Osteoblast (primary cell): Measurements from ENCODE around the gene ATXN7L1. TPM values are rescaled to one million over a fixed set of nuclear protein-coding genes. Genes with fewer than 3 reads are reported as not detected.

Experiments
- DNase-seq: peaks from one replicate; pipeline ENCODE4 v3.0.0; 2011; ENCODE audit warnings: low spot score, mixed read lengths; ENCODE audit not compliant: insufficient read length; ENCODE audit errors: missing footprints
- H2AFZ ChIP-seq: 2 replicates; pipeline ENCODE4 v1.6.0; 2011; ENCODE audit warnings: mild to moderate bottlenecking, low read length
- H3K27ac ChIP-seq: 2 replicates; pipeline ENCODE4 v1.5.1; 2011; ENCODE audit warnings: mild to moderate bottlenecking, low read depth, low read length, moderate library complexity
- H3K27me3 ChIP-seq: 2 replicates; pipeline ENCODE4 v1.6.0; 2012; ENCODE audit warnings: mild to moderate bottlenecking, control low read depth, inconsistent platforms, low read length, moderate library complexity; ENCODE audit not compliant: insufficient read depth
- H3K36me3 ChIP-seq: 2 replicates; pipeline ENCODE4 v1.5.1; 2011; ENCODE audit warnings: mild to moderate bottlenecking, low read length, control low read depth, moderate library complexity; ENCODE audit not compliant: insufficient read depth
- H3K4me1 ChIP-seq: 2 replicates; pipeline ENCODE4 v1.5.1; 2011; ENCODE audit warnings: mild to moderate bottlenecking, low read length, control low read depth, moderate library complexity; ENCODE audit not compliant: insufficient read depth
- H3K4me2 ChIP-seq: 2 replicates; pipeline ENCODE4 v1.6.0; 2011; ENCODE audit warnings: mild to moderate bottlenecking, low read length; ENCODE audit not compliant: insufficient read depth
- H3K4me3 ChIP-seq: fragments of 200-600 bp; sonication (generic); 3 replicates; pipeline ENCODE4 v1.5.1; 2012; ENCODE audit warnings: mild to moderate bottlenecking, low read length, inconsistent platforms; ENCODE audit not compliant: insufficient read depth
- H3K79me2 ChIP-seq: 2 replicates; pipeline ENCODE4 v1.6.0; 2012; ENCODE audit warnings: mild to moderate bottlenecking, low read length, control low read depth, inconsistent platforms; ENCODE audit not compliant: insufficient read depth
- H3K9me3 ChIP-seq: 2 replicates; pipeline ENCODE4 v1.5.1; 2011; ENCODE audit warnings: low read depth, low read length, control low read depth
- H4K20me1 ChIP-seq: 2 replicates; pipeline ENCODE4 v1.6.0; 2012; ENCODE audit warnings: mild to moderate bottlenecking, low read length, control low read depth; ENCODE audit not compliant: insufficient read depth
- total RNA-seq: library from RNA; depleted of rRNA; stranded (reverse); fragments of >200 nt; gene quantifications from 2 replicates; pipeline ENCODE4 v1.2.3, GENCODE V29; 2012
- TF ChIP-seq, protein P1 (sequence below): IDR thresholded peaks from 2 replicates; pipeline ENCODE4 v1.5.1; 2011; ENCODE audit warnings: mild to moderate bottlenecking, low read depth, low read length, moderate library complexity; ENCODE audit errors: extremely low read depth

The ATXN7L1 gene
- total RNA-seq, 1 donor, result 9.0 TPM

DNA sequence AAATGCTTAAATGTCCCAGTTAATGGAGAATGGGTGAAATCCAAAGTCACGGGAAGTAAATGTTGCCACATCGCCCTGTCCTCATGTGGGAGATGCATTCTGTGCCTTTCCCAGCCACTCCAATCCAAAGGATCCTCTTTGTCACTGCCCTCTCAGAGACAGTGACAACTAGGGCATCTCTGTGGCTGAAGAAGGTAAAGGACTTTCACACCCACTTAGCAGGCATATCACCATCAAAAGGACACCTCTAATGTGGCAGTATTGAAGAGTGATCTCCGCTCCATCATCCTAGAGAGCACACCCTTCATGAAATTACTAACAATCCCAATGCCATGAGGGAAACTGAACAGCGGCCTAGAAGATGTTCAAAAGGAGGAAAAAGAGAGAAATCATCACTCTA, 13.6 kb downstream of the ATXN7L1 start:
- Histone ChIP-seq H3K36me3 (no peaks in the 10 kb centered on the region), H3K4me2 (no peak overlapping the region), H3K4me1 (no peaks in the 10 kb centered on the region), H2AFZ (no peak overlapping the region), H3K27me3 (no peaks in the 10 kb centered on the region), H4K20me1 (peaks cover 15% of the 10 kb centered on the region), H3K4me3 (no peak overlapping the region), H3K9me3 (no peaks in the 10 kb centered on the region), H3K27ac (no peak overlapping the region), H3K79me2 (no peaks in the 10 kb centered on the region)
- no peak for DNase-seq
- TF ChIP-seq, protein P1, sequence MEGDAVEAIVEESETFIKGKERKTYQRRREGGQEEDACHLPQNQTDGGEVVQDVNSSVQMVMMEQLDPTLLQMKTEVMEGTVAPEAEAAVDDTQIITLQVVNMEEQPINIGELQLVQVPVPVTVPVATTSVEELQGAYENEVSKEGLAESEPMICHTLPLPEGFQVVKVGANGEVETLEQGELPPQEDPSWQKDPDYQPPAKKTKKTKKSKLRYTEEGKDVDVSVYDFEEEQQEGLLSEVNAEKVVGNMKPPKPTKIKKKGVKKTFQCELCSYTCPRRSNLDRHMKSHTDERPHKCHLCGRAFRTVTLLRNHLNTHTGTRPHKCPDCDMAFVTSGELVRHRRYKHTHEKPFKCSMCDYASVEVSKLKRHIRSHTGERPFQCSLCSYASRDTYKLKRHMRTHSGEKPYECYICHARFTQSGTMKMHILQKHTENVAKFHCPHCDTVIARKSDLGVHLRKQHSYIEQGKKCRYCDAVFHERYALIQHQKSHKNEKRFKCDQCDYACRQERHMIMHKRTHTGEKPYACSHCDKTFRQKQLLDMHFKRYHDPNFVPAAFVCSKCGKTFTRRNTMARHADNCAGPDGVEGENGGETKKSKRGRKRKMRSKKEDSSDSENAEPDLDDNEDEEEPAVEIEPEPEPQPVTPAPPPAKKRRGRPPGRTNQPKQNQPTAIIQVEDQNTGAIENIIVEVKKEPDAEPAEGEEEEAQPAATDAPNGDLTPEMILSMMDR, result no peak

DNA sequence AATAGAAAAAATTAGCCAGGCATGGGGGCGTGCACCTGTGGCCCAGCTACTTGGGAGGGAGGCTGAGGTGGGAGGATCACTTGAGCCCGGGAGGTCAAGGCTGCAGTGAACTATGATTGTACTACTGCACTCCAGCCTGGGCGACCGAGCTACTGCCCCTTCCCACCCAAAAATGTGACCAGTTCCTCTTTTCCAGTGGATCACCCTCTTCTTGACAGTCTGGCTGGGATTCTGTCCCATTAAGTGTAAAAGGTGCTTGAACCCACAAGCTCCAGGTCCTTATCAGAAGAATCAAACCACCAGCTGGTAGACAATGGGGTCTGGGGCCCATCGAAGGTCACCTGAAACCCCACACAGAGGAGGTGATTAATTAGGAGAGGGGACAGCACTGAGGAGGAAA, 14.1 kb downstream of the ATXN7L1 start:
- Histone ChIP-seq H4K20me1 (peaks cover 15% of the 10 kb centered on the region), H2AFZ (no peak overlapping the region), H3K9me3 (no peaks in the 10 kb centered on the region), H3K27me3 (no peaks in the 10 kb centered on the region), H3K4me2 (no peak overlapping the region), H3K36me3 (no peaks in the 10 kb centered on the region), H3K79me2 (no peaks in the 10 kb centered on the region), H3K4me3 (no peak overlapping the region), H3K27ac (no peak overlapping the region), H3K4me1 (no peaks in the 10 kb centered on the region)
- TF ChIP-seq, protein P1, result no peak
- DNase-seq, result no peak

DNA sequence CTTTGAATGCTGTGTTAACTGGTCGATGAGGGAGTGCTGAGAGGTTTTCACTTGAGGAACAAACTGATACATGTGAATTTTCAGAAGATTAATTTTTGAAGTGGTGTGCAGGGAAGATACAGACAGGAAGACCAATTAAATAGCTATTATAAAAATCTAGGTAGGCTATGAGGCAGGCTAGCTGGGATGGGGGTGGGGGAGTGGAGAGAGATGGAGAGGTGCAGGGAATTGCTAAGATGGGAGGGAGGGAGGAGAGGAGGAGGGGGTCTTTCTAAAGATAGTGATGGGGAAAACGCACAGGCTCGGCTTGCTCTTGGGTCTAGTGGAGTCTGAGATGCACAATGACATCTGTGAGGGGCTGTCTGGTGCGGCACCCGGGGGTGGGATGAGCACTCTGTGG, 15.2 kb downstream of the ATXN7L1 start:
- no peak overlapping the region for H3K4me2 ChIP-seq
- peaks cover 3% of the 10 kb centered on the region for H3K79me2 ChIP-seq
- DNase-seq, result no peak

DNA sequence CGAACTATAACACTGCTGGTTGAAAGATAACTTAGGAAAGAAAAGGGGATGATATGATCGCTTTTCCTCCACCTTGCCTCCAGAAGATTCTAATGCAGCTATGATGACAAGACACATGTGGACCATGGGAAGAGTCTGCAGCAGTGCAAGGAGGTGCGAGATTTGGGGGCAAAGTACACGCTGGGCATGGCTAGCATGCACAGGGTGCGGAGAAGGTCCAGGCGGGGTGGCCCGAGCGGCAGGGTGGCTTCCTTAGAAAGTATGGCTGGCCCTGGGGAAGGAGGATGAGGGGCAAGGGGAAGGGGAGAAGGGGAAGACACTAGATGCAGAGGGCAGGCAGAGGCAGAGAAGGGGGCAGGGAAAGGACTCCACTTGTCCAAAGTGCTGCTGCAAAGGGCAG, 15.6 kb downstream of the ATXN7L1 start:
- Histone ChIP-seq H3K4me1 (no peaks in the 10 kb centered on the region), H3K27ac (no peak overlapping the region), H2AFZ (no peak overlapping the region), H3K4me3 (no peak overlapping the region), H3K4me2 (no peak overlapping the region), H3K36me3 (no peaks in the 10 kb centered on the region), H3K79me2 (peaks cover 3% of the 10 kb centered on the region), H3K27me3 (no peaks in the 10 kb centered on the region), H3K9me3 (no peaks in the 10 kb centered on the region), H4K20me1 (peaks cover 12% of the 10 kb centered on the region)
- DNase-seq, result no peak
- TF ChIP-seq, protein P1, result no peak

More for the DNA sequence above, 15.2 kb downstream of the ATXN7L1 start:
- Histone ChIP-seq H4K20me1 (peaks cover 15% of the 10 kb centered on the region), H3K4me1 (no peaks in the 10 kb centered on the region), H3K36me3 (no peaks in the 10 kb centered on the region), H3K9me3 (no peaks in the 10 kb centered on the region), H3K4me3 (no peak overlapping the region), H3K27ac (no peak overlapping the region), H2AFZ (no peak overlapping the region), H3K27me3 (no peaks in the 10 kb centered on the region)
- TF ChIP-seq, protein P1, result no peak
